Gastrocnemius medialis (tissue), 4 donors: ENCODE measurements around the gene CPM. TPM values are rescaled to one million over a fixed set of nuclear protein-coding genes. Genes with fewer than 3 reads are reported as not detected.

Source experiments
- ATAC-seq, 2 donors: fragments of 150-250 bp; one replicate each; pipeline ENCODE4 v1.9.1; 2016
- DNase-seq, 2 donors: peaks; one replicate each; pipeline ENCODE4 v3.0.0-alpha.2; 2019
- H3K27ac ChIP-seq, 4 donors: fragments of 200-600 bp; sonication (generic); 1 replicate in 1 of 4; 2 replicates in 3 of 4; pipeline ENCODE4 v1.5.1; 2016 to 2018; ENCODE audit warnings: mild to moderate bottlenecking in 2 of 4, moderate library complexity in 1 of 4
- H3K27me3 ChIP-seq, 3 donors: fragments of 200-600 bp; sonication (generic) in 2 of 3; 1 replicate in 1 of 3; 2 replicates in 2 of 3; pipeline versions ENCODE4 v1.5.1 to v1.6.0; 2016 to 2019; ENCODE audit warnings: mild to moderate bottlenecking in 1 of 3, moderate library complexity in 1 of 3
- H3K36me3 ChIP-seq, 2 donors: fragments of 200-600 bp; sonication (generic) in 1 of 2; one replicate each; pipeline ENCODE4 v1.5.1; 2017 to 2018
- H3K4me1 ChIP-seq, 2 donors: fragments of 200-600 bp; sonication (generic) in 1 of 2; one replicate each; pipeline ENCODE4 v1.5.1; 2016 to 2017; ENCODE audit warnings: mild to moderate bottlenecking in 2 of 2
- H3K4me3 ChIP-seq, 4 donors: fragments of 200-600 bp; sonication (generic) in 3 of 4; 1 replicate in 1 of 4; 2 replicates in 3 of 4; pipeline ENCODE4 v1.5.1; 2016 to 2019; ENCODE audit warnings: mild to moderate bottlenecking in 2 of 4
- H3K9me3 ChIP-seq, 3 donors: fragments of 200-600 bp; sonication (generic) in 2 of 3; 1 replicate in 1 of 3; 2 replicates in 2 of 3; pipeline ENCODE4 v1.5.1; 2016 to 2019
- POLR2A ChIP-seq, 2 donors: fragments of 450-650 bp; IDR thresholded peaks; one replicate each; pipeline ENCODE4 v1.6.1; 2017; ENCODE audit warnings: antibody characterized with exemption in 2 of 2, mild to moderate bottlenecking in 2 of 2, moderate library complexity in 2 of 2
- in situ Hi-C, 4 donors: fragments of 200-750 bp; cut with MboI; loops; one replicate each; pipeline versions ENCODE4 v1.15.0 to v1.8.0; 2017; ENCODE audit warnings: low sequenced_read_pairs in 4 of 4
- intact Hi-C: fragments of 100-400 bp; cut with DNase I; formaldehyde crosslinking; loops from one replicate; pipeline ENCODE4 v1.15.1; 2023; ENCODE audit warnings: low total_unique reads
- total RNA-seq, 4 donors: library from RNA; depleted of rRNA; stranded (reverse); fragments of >200 nt; gene quantifications; one replicate each; pipeline versions ENCODE4 v1.1.0 to v1.2.3, GENCODE V29; 2016
- TF ChIP-seq, protein P1 (sequence below), 5 experiments: fragments of 450-650 bp in 3 of 5; fragments of 200-600 bp in 2 of 5; sonication (generic) in 2 of 5; IDR thresholded peaks in 4 of 5; conservative IDR thresholded peaks in 1 of 5; 1 replicate in 4 of 5; 2 replicates in 1 of 5; pipeline ENCODE4 v1.5.1; 2016 to 2019; ENCODE audit warnings: antibody characterized with exemption in 5 of 5, mild to moderate bottlenecking in 3 of 5, moderate library complexity in 3 of 5

Gene CPM
- total RNA-seq, 4 donors from 2014 or later: 12.9 to 78.4 (median 18.6) TPM

DNA sequence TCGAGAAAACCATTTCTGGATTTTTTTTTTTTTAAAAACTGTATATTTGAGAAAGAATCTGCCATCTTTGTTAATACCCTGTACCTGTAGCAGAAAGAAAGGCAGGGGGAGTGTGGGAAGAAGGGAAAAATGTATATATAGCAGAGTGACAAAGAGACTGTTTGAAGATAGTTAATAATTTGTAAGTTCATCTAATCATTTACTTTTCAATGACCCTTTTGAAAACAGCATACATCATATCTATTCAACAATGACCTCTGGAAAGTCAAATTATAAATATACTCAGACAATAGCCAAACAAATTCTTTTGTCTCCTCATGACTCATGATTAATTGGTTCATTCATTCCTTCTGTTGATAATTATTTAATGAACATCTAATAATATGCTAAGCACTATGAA, 10.9 kb upstream of the CPM start:
- H3K4me1 ChIP-seq: no peaks in the 10 kb centered on the region
- TF ChIP-seq POLR2A (IDR thresholded peaks at IDR 0.05): no peak
- TF ChIP-seq, protein P1, sequence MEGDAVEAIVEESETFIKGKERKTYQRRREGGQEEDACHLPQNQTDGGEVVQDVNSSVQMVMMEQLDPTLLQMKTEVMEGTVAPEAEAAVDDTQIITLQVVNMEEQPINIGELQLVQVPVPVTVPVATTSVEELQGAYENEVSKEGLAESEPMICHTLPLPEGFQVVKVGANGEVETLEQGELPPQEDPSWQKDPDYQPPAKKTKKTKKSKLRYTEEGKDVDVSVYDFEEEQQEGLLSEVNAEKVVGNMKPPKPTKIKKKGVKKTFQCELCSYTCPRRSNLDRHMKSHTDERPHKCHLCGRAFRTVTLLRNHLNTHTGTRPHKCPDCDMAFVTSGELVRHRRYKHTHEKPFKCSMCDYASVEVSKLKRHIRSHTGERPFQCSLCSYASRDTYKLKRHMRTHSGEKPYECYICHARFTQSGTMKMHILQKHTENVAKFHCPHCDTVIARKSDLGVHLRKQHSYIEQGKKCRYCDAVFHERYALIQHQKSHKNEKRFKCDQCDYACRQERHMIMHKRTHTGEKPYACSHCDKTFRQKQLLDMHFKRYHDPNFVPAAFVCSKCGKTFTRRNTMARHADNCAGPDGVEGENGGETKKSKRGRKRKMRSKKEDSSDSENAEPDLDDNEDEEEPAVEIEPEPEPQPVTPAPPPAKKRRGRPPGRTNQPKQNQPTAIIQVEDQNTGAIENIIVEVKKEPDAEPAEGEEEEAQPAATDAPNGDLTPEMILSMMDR (IDR thresholded peaks at IDR 0.05 in 4 of 5, conservative IDR thresholded peaks at IDR 0.05 in 1 of 5): no peak
- in situ Hi-C loops (no loop called here), intact Hi-C loops (no loop called here)
- H3K4me3 ChIP-seq: no peak overlapping the region
- H3K27ac ChIP-seq: no peak overlapping the region
- no peaks in the 10 kb centered on the region for H3K9me3 ChIP-seq
- no peaks in the 10 kb centered on the region for H3K27me3 ChIP-seq
- DNase-seq (no peak), ATAC-seq (no peak)
- H3K36me3 ChIP-seq: no peaks in the 10 kb centered on the region

DNA sequence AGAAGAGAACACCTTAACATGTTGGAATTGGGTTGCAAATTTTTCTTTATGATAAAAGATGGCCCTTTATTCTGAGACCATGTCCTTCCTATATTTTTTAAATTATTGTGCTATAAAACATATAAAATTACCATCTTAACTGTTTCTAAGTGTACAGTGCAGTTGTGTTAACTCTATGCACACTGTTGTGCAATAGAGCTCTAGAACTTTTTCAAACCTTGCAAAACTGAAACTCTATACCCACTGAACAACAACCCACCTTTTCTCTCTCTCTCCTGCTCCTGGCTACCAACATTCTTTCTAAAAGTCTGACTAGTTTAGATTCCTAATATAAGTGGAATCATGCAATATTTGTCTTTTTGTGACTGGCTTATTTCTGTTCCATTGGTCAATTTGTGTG, 7.8 kb upstream of the CPM start:
- H3K9me3 ChIP-seq: no peaks in the 10 kb centered on the region
- H3K36me3 ChIP-seq: no peaks in the 10 kb centered on the region
- in situ Hi-C loops: no loop called here
- no peaks in the 10 kb centered on the region for H3K27me3 ChIP-seq
- H3K27ac ChIP-seq: no peak overlapping the region
- intact Hi-C loops: no loop called here
- H3K4me3 ChIP-seq: no peak overlapping the region
- no peaks in the 10 kb centered on the region for H3K4me1 ChIP-seq
- ATAC-seq: no peak
- TF ChIP-seq, protein P1 (IDR thresholded peaks at IDR 0.05 in 4 of 5, conservative IDR thresholded peaks at IDR 0.05 in 1 of 5): no peak
- no peak for TF ChIP-seq POLR2A (IDR thresholded peaks at IDR 0.05)
- no peak for DNase-seq

DNA sequence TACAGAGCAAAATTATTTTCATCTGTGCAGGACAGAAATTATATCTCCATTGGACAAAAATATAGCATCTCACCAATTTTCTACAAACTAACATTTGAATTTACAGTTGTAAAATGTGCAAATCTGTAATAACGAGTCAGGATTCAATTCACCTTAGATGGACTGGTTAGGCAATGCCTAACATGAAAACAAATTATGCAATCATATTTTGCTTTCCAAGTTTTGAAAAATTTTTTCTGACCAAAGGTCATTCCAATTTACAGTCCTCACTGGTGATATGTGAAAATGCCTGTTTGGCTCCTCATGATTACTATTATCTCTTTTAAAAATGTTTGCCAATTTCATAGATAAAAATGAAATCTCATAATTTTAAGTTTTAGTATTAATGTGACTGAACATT, 6.5 kb upstream of the CPM start:
- intact Hi-C loops (no loop called here), in situ Hi-C loops (no loop called here)
- no peak for ATAC-seq
- Histone ChIP-seq H3K36me3 (no peaks in the 10 kb centered on the region), H3K4me3 (no peak overlapping the region), H3K4me1 (no peaks in the 10 kb centered on the region), H3K27me3 (no peaks in the 10 kb centered on the region), H3K27ac (no peak overlapping the region), H3K9me3 (no peaks in the 10 kb centered on the region)
- no peak for DNase-seq
- no peak for TF ChIP-seq POLR2A (IDR thresholded peaks at IDR 0.05)
- TF ChIP-seq, protein P1 (IDR thresholded peaks at IDR 0.05 in 4 of 5, conservative IDR thresholded peaks at IDR 0.05 in 1 of 5): no peak

DNA sequence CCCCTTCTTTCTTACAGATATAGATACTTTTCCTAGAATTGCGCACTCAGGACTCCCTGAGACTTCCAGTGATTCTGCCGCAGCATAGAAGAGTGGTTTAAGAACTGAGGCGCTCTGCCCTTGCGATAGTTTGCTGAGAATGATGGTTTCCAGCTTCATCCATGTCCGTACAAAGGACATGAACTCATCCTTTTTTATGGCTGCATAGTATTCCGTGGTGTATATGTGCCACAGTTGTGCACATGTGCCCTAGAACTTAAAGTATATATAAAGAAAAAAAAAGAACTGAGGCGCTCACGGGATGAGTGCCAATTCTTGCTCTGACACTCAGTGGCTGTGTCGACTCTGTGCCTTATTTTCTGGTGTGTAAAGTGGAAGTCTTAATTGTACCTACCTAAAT, 1.4 kb upstream of the CPM start:
- peaks cover 0 to 10% (median 0%) of the 10 kb centered on the region in 3 donors for H3K27me3 ChIP-seq
- no peak overlapping the region for H3K27ac ChIP-seq
- no peaks in the 10 kb centered on the region for H3K36me3 ChIP-seq
- DNase-seq (no peak), ATAC-seq (no peak)
- H3K9me3 ChIP-seq: no peaks in the 10 kb centered on the region
- in situ Hi-C loops: no loop called here
- intact Hi-C loops: no loop called here
- peaks cover 3% of the 10 kb centered on the region in 2 donors for H3K4me1 ChIP-seq
- TF ChIP-seq POLR2A (IDR thresholded peaks at IDR 0.05): no peak
- TF ChIP-seq, protein P1 (IDR thresholded peaks at IDR 0.05 in 4 of 5, conservative IDR thresholded peaks at IDR 0.05 in 1 of 5): no peak
- no peak overlapping the region for H3K4me3 ChIP-seq
